ENCODE data around the gene MYT1. TPM values are rescaled to one million over a fixed set of nuclear protein-coding genes. Genes with fewer than 3 reads are reported as not detected.

MYT1 gene
- total RNA-seq, 1 donor from 2014 or later = not detected

DNA sequence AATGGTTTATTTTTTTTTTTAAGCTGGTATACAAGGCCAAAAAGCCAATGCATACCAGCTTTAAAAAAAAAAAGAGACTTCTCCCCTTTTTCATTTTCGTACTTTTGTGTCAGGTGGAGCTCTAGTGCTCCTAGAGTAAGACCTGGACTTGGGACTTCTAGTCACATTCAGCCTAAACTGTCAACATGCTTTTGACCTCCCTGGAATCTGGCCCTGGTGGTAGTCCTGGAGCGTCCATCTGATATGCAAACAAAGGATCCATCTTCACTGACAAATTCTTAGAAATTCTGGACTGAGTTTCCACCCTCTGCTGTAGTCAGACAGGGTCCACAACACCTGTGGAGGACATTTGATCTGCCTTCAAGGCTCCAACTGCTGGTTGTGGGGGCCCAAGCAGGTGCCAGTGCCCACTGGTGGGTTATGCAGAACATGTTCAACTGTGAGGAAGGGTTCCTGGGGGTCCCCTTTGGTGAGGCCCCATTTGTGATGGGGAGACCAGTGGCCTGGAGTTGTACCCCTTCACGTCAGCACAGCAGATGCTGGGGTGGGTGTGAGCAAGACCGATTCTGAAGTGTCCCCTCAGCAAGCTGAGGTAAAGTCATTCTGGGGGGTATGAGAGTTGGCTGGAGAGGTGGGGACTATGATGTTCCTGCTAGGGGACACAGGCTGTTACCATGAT is 78.7 kb downstream of the MYT1 start:
- no peak for DNase-seq
- Mint-ChIP-seq H3K27me3 (no peaks in the 10 kb centered on the region), H3K4me1 (no peaks in the 10 kb centered on the region), H3K27ac (no peak overlapping the region), H3K36me3 (ENCODE audit: low read depth) (no peaks in the 10 kb centered on the region), H3K9me3 (no peaks in the 10 kb centered on the region), H3K4me3 (no peak overlapping the region)
- intact Hi-C loops (cut with micrococcal nuclease) = no loop called here

GRCh38 chr20:64244281-64244805 is 80.1 kb downstream of the MYT1 start:
- Mint-ChIP-seq H3K9me3 (no peaks in the 10 kb centered on the region), H3K36me3 (ENCODE audit: low read depth) (no peaks in the 10 kb centered on the region), H3K4me1 (no peaks in the 10 kb centered on the region), H3K27ac (no peak overlapping the region), H3K4me3 (no peak overlapping the region), H3K27me3 (peaks cover 2% of the 10 kb centered on the region)
- intact Hi-C loops (cut with micrococcal nuclease) = no loop called here
- DNase-seq = no peak

GRCh38 chr20:64244870-64245603 is 80.8 kb downstream of the MYT1 start:
- Mint-ChIP-seq H3K36me3 (ENCODE audit: low read depth) (no peaks in the 10 kb centered on the region), H3K4me3 (no peak overlapping the region), H3K9me3 (no peaks in the 10 kb centered on the region), H3K4me1 (no peaks in the 10 kb centered on the region), H3K27me3 (peaks cover 7% of the 10 kb centered on the region), H3K27ac (no peak overlapping the region)
- intact Hi-C loops (cut with micrococcal nuclease) = no loop called here
- no peak for DNase-seq

- H3K36me3 Mint-ChIP-seq (ENCODE audit: low read depth) = no peaks in the 10 kb centered on the region
- intact Hi-C loops (cut with micrococcal nuclease) = no loop called here
- no peak overlapping the region for H3K4me3 Mint-ChIP-seq
- DNase-seq = no peak
- H3K27ac Mint-ChIP-seq = no peak overlapping the region
- H3K9me3 Mint-ChIP-seq = no peaks in the 10 kb centered on the region
- peaks cover 14% of the 10 kb centered on the region for H3K27me3 Mint-ChIP-seq
- H3K4me1 Mint-ChIP-seq = no peaks in the 10 kb centered on the region
Measured at GRCh38 chr20:64245746-64246595, 81.7 kb downstream of the MYT1 start.

GRCh38 chr20:64246616-64247306 is 82.5 kb downstream of the MYT1 start:
- H3K36me3 Mint-ChIP-seq (ENCODE audit: low read depth) = no peaks in the 10 kb centered on the region
- H3K4me3 Mint-ChIP-seq = no peak overlapping the region
- no peaks in the 10 kb centered on the region for H3K9me3 Mint-ChIP-seq
- no peak for DNase-seq
- no peaks in the 10 kb centered on the region for H3K4me1 Mint-ChIP-seq
- no peak overlapping the region for H3K27ac Mint-ChIP-seq
- H3K27me3 Mint-ChIP-seq = peaks cover 17% of the 10 kb centered on the region
- intact Hi-C loops (cut with micrococcal nuclease) = no loop called here

DNA sequence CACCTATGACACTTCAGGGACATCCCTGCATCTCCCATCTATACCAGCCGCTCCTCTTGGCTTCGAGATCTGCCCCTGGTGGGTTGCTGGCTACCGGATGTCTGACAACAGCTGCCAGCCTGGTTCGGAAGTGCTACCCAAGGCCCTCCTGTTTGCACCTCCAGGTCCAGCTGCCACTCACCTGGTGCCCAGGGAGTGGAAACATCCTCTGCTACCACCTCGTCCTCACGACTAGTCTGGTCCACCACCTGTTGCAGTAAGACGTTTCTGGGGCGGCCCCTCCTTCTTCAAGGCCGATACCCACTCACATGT is 83.0 kb downstream of the MYT1 start:
- no peak for DNase-seq

DNA sequence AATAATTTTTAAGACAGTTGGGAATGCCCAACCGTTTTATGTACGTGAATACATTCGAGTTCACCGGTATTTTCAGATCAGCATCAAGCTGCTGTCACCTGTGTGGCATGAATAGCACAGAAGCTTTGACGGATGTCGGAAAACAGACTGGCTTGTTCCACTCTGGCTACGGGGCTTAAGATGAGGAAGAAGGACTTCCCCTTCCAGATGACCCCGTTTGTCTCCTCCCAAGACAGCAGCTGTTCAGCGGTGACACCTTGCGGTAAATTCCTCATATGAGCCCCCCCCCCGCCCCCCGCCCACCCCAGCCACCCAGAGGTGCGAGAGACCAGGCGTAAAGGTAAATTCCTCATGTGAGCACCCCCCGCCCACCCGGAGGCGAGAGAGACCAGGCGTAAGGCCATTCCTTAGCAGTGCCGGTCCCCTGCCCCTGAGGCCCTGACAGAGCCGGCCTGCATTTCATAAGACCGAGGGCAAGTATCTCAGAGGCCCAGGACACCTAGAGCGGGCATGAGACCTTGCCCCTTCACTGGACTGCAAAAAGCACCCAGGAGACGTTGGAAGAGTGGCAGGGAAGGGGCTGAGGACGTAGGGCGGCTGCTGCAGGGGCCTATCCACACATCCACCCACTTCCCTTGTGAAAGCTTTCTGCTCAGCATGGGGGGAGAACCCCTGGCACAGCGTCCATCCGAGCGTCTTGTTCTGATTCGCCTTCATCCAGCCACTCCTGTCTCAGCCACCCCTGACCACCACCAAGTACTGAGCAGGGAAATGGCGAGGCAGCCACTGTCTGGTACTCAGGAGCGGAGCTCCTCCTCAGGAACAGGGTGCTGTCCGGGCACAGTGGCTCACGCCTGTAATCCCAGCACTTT is 84.0 kb downstream of the MYT1 start:
- DNase-seq = no peak
- intact Hi-C loops (cut with micrococcal nuclease) = no loop called here
- no peaks in the 10 kb centered on the region for H3K9me3 Mint-ChIP-seq
- no peaks in the 10 kb centered on the region for H3K4me1 Mint-ChIP-seq
- H3K4me3 Mint-ChIP-seq = no peak overlapping the region
- H3K27me3 Mint-ChIP-seq = peaks cover 24% of the 10 kb centered on the region
- no peak overlapping the region for H3K27ac Mint-ChIP-seq
- H3K36me3 Mint-ChIP-seq (ENCODE audit: low read depth) = no peaks in the 10 kb centered on the region

More for the DNA sequence above, 83.0 kb downstream of the MYT1 start:
- Mint-ChIP-seq H3K27me3 (peaks cover 19% of the 10 kb centered on the region), H3K4me3 (no peak overlapping the region), H3K27ac (no peak overlapping the region), H3K4me1 (no peaks in the 10 kb centered on the region), H3K36me3 (ENCODE audit: low read depth) (no peaks in the 10 kb centered on the region), H3K9me3 (no peaks in the 10 kb centered on the region)
- intact Hi-C loops (cut with micrococcal nuclease) = no loop called here

GRCh38 chr20:64250027-64250426 is 85.8 kb downstream of the MYT1 start:
- H3K4me3 Mint-ChIP-seq = no peak overlapping the region
- intact Hi-C loops (cut with micrococcal nuclease) = no loop called here
- peaks cover 24% of the 10 kb centered on the region for H3K27me3 Mint-ChIP-seq
- H3K27ac Mint-ChIP-seq = no peak overlapping the region
- H3K9me3 Mint-ChIP-seq = no peaks in the 10 kb centered on the region
- H3K4me1 Mint-ChIP-seq = peaks cover 6% of the 10 kb centered on the region
- DNase-seq = no peak
- H3K36me3 Mint-ChIP-seq (ENCODE audit: low read depth) = no peaks in the 10 kb centered on the region

- intact Hi-C loops (cut with micrococcal nuclease) = no loop called here
- Mint-ChIP-seq H3K36me3 (ENCODE audit: low read depth) (no peaks in the 10 kb centered on the region), H3K4me3 (no peak overlapping the region), H3K4me1 (peaks cover 27% of the 10 kb centered on the region), H3K9me3 (no peaks in the 10 kb centered on the region), H3K27ac (peak overlapping the region; percentile 48), H3K27me3 (peaks cover 24% of the 10 kb centered on the region)
- no peak for DNase-seq
Measured at GRCh38 chr20:64253000-64253383, 88.7 kb downstream of the MYT1 start.

DNA sequence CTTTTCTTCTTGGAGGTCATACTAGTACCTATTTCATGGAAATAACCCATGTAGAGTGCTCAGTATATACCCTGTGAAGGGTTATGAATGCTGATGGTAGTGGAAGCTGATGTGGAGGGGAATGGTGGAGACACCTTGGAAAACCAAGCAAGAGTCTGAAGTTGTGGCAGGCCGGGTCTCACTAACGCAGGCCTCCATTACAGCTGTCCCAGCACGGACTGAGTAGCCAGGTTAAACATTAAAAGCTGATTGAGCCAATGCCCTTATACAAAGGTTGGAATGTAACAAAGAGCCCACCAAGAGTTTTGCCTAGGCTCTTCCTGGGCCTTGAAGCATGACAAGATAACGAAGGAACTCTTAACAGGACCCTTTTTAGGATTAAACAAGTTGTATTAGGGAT is 89.2 kb downstream of the MYT1 start:
- intact Hi-C loops (cut with micrococcal nuclease) = no loop called here
- no peak overlapping the region for H3K27ac Mint-ChIP-seq
- H3K9me3 Mint-ChIP-seq = no peaks in the 10 kb centered on the region
- H3K4me3 Mint-ChIP-seq = no peak overlapping the region
- H3K36me3 Mint-ChIP-seq (ENCODE audit: low read depth) = no peaks in the 10 kb centered on the region
- peaks cover 31% of the 10 kb centered on the region for H3K4me1 Mint-ChIP-seq
- no peak for DNase-seq
- H3K27me3 Mint-ChIP-seq = peaks cover 24% of the 10 kb centered on the region

DNA sequence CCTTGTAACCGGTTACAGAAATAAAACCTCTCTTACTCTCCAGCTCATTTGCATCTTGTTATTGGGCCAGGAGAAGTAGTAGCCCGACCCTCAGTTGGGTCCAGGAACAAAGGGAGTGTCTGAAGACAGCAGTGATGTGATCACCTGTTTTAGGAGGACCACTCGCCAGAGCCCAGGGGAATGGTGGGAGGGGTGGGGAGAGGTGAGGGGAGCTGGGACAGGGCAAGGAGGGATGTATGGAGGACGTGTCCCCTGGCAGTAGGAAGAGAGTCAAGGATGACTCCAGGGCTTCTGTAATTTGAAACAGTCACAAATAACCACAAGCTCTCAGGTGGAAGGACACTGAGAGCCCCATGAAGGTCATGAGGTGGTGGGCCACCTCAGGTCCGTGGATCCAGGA is 89.9 kb downstream of the MYT1 start:
- peaks cover 38% of the 10 kb centered on the region for H3K4me1 Mint-ChIP-seq
- H3K36me3 Mint-ChIP-seq (ENCODE audit: low read depth) = peaks cover 5% of the 10 kb centered on the region
- no peaks in the 10 kb centered on the region for H3K9me3 Mint-ChIP-seq
- peak overlapping the region; percentile 80 for H3K4me3 Mint-ChIP-seq
- H3K27ac Mint-ChIP-seq = peak overlapping the region; percentile 89
- peaks cover 24% of the 10 kb centered on the region for H3K27me3 Mint-ChIP-seq
- no peak for DNase-seq
- intact Hi-C loops (cut with micrococcal nuclease) = no loop called here

DNA sequence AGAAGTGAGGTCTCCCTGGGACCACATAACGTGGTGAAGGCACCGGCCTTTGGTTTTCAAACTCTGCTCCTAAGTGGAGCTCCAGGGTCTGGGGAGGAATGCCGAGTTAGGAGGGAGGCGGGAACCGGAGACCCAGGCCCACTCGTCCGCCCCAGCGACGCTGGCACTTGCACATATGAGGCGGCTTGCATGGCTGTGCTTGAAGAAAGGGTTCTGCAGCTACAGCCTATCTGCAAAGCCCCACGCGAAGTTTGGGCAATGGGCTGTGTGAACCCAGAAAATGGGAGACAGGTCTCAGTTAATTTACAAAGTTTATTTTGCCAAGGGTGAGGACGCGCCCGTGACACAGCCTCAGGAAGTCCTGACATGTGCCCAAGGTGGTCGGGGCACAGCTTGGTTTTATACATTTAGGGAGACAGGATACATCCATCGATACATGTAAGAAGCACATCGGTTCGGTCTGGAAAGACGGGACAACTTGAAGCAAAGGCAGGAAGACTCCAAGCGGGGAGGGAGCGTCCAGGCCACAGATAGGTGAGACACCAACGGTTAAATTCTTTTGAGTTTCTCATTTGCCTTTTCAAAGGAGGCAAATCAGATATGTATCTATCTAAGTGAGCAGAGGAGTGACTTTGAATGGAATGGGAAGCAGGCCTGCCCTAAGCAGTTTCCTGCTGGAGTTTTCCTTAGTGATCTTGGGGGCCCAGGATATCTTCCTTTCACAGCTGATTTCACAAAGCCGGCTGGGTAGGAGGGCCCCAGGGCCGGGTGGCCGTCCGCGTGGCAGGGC is 90.5 kb downstream of the MYT1 start:
- DNase-seq = peak; percentile 67
- peaks cover 38% of the 10 kb centered on the region for H3K4me1 Mint-ChIP-seq
- peak overlapping the region; percentile 80 for H3K4me3 Mint-ChIP-seq
- peak overlapping the region; percentile 89 for H3K27ac Mint-ChIP-seq
- intact Hi-C loops (cut with micrococcal nuclease) = no loop called here
- peaks cover 20% of the 10 kb centered on the region for H3K27me3 Mint-ChIP-seq
- peaks cover 5% of the 10 kb centered on the region for H3K36me3 Mint-ChIP-seq (ENCODE audit: low read depth)
- no peaks in the 10 kb centered on the region for H3K9me3 Mint-ChIP-seq
